GM21528 (cell line): ENCODE measurements around the gene MYO5C.
A peak's percentile ranks its signal among the peaks of the same experiment; 100 is the strongest.

Experiments
- ATAC-seq: cut with Tn5 transposase; IDR thresholded peaks from one replicate; pipeline ENCODE4 v1.9.1; 2021; ENCODE audit warnings: mild to moderate bottlenecking, moderate library complexity; ENCODE audit not compliant: unreplicated experiment, low FRiP score

The MYO5C gene

GRCh38 chr15:52218371-52218770, 77.2 kb downstream of the MYO5C start:
- no peak for ATAC-seq

DNA sequence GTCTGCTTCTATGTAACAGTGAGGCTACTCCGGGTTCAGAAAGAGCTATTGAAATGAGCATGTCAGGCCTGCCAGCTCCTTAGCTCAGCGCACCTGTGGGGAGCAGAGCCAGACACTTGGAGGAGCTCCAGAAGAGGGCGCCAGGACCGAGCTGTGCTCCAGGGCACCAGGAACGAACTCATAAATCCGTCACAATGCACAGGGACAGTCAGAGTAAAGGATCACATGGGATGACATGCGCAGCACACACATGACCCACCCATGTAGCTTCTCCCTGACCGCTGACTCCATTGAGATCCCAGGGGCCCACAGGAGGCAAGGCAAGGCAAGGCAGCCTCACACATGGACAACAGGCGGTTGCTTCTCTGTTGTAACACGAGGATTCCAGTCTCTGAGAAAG, 78.4 kb downstream of the MYO5C start:
- ATAC-seq: no peak

DNA sequence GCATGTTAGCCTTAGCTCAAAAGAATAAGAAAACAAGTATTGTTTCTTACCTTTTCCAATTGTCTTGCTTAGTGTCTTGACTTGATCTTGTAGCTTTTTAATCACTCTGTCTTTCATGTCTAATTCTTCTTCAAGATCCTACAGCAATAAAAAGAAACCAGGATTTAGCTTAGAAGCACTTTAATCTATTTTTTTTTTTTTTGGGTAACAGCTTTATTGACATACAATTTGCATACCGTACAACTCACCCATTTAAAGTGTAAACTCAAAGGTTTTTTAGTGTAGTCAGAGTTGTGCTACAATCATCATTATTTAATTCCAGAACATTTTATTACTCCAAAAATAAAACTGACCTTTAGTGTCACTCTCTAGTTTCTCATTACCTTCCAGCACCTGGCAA, 81.1 kb downstream of the MYO5C start:
- ATAC-seq: no peak

GRCh38 chr15:52213206-52213605, 82.4 kb downstream of the MYO5C start:
- no peak for ATAC-seq

- peak; percentile 74 for ATAC-seq
Measured at GRCh38 chr15:52208306-52208946, 87.2 kb downstream of the MYO5C start.

DNA sequence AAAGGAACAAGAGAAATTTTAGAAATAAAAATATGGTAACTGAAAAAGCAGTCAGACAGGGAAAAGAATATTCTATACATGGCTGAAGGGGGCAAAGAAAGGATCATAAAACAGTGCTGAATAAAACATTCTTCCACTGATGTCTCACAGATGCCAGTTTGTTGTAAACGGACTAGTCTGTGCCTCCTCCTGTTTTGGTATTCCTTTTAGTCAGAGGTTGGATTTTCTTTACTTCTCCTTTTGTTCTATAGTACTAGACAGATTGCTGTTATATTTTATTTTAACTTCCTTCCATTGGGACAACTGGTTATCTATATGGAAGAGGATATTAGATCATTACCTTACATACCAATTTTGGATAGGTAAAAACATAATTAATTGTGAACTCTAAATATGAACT, 88.4 kb downstream of the MYO5C start:
- ATAC-seq: no peak

- ATAC-seq: no peak
Measured at GRCh38 chr15:52206446-52206845, 89.2 kb downstream of the MYO5C start.

DNA sequence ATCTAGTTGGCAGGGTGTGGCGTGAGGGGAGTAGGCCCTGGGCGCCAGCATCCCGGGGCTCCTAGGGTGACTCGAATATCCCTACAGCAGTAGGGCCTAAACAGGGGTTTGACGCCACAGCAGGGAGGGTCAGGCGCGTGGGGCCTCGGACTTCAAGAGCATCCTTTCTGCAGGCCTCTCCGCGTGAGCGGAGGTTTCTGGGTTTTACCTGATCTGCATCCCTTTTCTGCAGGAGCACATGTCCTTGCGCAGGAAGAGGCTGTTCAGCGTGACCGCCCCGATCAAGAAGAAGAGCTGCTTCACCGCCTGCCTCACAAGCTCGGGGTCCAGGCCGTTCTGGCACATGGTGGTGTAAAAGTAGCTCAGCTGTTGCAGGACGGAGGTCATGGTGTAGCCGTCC, 90.9 kb downstream of the MYO5C start:
- ATAC-seq: no peak

DNA sequence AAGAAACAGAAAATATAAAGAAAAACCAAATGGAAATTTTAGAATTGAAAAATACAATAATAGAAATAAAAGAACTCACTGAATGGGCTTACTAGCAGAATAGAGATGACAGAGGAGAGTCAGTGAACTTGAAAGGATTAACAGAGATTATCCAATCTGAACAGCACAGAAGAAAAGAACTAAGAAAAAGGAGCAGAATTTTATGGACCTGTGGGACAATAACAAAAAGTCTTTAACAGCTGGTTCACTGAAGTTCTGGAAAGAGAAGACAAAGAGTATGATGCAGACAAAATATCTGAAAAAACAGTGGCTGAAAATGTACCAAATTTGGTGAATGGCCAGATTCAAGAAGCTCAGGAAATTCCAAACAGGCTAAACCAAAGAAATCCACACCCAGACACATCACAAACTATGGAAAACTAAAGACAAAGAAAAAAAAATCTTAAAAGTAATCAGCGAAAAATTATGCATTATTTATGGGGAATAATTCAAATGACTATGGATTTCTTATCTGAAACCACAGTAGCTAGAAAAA, 94.7 kb downstream of the MYO5C start:
- no peak for ATAC-seq

DNA sequence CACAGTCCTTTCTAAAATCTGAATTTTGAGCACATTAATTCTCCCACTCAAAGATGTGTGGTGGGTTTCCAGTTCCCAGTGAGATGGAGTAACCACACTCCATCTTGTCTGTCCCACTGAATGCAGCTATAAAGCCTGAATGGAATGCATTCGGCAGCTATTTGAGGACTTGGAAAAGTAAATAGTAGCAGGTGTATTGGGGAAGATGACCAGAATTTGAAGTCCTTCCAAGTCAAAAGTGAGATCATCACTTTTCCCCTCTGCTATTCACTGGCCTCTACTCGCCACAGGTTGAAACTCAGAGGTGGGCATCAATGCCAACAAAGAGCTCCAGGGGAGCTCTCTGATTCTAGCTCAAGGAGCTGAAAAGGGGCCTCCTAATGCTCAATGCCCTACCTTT, 96.3 kb downstream of the MYO5C start:
- no peak for ATAC-seq

- ATAC-seq: no peak
Measured at GRCh38 chr15:52196891-52197290, 98.7 kb downstream of the MYO5C start.

DNA sequence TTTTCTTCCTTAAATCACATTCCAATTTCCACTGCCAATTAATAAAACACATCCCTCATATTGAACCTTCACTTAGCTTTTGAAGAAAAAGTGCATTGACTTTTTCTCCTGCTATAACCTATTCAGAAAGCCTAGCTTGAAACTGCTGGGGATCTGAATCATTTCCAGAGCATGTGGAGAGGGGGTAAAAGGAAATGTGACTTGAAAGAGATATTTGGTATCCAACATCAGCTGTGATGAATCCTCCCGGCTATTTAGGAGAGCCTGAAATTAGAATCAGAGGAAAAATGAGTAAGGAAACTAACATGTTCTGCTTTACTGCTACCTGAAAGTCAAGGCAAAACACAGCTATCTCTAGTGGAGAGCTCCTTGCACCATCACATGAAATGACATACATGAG, 101.8 kb downstream of the MYO5C start:
- ATAC-seq: no peak

- no peak for ATAC-seq
Measured at GRCh38 chr15:52193321-52193720, 102.3 kb downstream of the MYO5C start.

DNA sequence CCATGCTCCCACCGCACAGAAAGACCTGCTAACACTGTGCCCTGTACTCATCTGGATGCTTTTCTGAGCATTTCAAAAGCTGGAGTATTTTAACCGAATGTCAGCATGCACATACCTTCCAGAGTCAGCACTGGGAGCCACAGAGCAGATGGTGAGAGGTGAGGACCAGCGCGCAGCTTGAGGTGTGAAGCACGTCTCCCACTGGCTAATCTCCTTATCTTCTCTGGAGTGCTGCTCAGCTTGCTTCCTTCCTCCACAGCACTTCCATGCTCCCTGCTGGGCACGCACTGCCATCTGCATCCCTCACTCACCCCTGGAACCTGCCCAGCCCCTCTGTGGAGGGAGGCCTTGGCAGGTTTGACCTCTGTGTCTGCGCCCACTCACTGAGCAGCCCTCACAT, 104.4 kb downstream of the MYO5C start, which contains the start of gene GNB5:
Gene GNB5, minus strand, starts transcription at position 186 of the 400 bp plus-strand sequence. CDS start 6,716 bp downstream, outside the sequence.
- no peak for ATAC-seq

DNA sequence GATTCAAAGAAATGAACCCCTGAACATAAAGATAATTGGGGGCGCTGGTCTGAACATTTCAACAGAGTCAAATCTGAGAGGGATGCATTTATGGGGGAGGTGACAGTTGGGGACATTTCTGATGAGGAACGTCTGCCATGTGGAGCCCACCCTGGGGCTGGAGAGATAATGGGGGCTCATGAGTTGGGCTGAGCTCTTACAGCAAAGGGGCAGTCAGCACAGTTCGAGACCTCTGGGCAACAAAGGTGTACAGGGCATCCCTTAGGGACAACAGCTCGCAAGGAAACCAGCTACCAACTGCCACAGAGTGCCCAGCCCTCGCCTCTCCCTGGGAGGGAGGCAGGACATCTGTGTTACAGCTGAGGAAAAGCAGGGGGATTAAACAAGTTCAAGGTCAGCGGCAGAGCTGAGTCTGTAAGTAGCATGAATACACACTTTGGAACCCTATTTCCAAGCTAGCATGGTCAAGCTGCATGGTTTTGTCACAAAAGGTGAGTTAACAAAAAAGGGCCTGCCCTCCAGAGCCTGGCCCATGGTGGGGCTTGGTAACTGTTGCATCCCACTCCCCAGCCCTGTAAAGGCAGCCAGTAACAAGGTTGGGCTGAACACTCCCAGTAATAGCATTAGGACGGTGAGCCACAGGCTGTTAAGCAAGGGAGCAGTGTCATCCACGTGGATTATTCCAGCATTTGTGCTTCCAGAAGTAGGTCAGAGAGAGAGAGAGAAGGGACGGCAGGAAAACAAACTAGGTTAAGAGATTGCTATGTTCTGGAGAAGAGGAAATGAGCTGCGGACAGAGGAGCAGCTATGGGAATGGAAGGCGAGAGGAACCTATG, 108.7 kb downstream of the MYO5C start:
- ATAC-seq: no peak

DNA sequence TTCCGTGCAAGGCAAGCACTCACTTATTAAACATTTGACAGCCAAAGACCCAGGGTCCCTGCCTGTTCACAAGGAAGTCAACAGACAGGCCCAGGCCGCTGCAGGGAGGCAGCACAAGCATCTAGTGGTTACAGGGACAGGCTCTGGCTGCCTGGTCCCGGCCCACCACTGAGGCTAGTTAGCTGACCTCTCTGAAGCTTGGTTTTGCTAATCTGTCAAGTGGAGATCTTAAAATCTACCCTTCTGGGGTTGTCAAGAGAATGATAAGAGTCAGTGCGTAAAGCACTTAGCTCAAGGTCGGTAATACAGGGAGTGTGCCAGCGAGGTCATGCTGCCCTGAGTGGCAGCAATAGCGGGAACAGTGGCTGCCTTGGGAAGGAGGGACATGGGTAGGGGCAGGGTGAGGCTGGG, 110.4 kb downstream of the MYO5C start:
- no peak for ATAC-seq

GRCh38 chr15:52184721-52185120, 110.9 kb downstream of the MYO5C start:
- no peak for ATAC-seq

DNA sequence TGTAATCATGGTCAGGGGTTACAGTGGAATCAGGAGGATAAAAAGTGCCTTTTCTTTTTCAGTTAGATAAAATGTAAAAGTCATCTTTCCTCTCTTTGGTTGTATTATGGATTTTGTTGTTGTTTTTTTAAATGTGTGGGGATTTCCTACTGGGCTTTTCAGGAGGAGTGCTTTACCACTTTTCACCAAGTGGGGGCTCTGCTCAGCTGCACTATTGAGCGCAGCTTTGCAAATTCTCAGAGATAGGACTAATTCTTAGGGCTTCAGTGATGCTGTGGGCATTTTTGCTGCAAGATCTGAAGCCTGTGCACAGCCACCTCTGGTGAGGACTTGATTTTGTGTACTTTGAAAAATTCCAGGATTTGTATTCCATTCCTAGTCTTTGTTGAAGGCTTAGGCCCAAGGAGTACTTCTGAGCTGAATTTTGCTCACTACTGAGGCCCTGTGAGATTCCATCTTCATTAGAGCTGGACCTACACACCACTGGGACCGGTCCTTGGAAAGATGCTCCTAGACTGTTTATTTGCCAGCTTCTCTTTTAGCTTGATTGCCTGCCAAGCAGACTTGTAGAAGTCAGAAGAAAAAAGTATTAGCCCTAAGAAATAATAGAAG, 111.9 kb downstream of the MYO5C start:
- ATAC-seq: no peak

DNA sequence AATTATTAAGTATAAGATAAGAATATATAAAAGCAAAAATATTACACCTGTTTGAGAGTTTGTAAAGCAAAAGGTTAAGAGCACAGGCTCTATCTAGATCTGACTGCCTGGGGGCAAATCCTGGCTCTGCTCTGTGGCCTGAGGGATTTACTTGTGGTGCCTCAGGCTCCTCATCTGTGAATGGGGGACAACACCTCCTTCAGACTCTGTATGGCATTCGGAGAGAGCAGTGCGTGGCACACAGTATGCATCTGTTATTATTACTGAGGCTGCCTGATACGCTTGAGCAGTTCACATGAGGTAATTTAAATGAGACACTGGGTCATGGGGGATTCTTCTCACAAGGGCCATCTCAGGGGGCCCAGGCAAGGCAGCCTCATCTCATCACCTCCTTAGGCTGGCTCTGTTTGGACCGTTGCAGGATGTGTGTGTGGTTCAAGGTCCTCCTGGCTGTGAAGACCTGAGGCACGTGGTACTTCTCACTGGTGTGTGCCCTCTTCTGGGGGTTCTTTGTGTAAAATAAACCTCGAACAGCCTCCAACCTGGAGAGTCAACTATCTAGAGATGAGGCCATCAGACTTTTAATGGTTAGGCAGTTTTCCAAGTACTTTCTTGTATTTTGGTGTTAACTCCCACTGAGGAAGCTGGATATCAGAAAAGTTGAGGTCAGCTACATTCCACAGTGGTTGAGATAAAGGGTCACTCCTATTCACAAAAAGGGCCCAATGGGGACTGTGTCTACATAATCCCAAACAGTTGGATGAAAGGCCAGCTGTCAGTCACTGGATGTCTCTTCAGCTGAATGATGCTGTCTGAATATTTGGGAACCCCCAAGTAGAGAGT, 113.4 kb downstream of the MYO5C start:
- ATAC-seq: no peak

DNA sequence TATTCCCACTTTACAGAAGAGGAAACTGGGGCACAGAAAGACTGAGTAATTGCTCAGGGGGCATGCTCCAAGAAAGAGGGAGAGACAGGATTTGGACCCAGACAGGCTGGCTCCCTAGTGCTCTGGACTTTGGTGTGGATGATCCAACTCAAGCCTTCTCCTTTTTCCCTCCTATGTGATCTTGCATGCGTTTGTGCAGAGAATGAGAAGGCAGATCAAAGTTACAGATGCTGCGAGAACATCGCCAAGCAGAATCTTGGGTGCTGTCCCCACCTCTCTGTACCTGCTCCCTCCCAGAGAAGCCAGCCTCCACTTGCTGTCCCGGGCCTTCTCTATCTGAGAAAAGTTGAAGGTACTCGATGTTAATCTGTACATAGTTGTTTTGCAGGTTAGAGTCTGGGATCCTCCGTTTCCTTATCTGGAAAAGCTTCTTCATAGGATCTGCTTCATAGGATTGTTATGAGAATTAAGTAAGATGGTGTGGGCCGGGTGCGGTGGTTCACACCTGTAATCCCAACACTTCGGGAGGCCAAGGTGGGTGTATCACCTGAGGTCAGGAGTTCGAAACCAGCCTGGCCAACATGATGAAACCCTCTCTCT, 114.7 kb downstream of the MYO5C start:
- no peak for ATAC-seq
